ENCODE measurements around the gene MAP4K4.

DNA sequence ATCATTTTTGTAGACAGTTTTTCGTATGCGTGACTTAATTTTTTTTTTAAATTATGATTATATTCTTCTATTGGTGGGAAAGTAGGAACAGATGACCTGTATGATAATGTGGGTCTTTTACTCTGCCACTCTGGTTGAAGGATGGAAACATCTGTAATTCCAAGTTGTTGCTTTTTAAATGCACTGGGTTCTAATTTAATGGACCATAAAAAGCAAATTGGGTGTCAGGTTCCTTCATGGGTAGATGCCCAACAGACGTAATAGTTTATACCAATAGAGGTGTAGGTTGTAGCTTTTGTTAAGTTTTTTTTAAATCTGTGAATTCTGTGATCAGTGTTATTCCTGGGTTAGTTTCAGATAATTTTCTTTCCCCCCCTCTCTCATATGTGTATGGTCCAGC, 117.6 kb downstream of the MAP4K4 start:
- TF ChIP-seq, protein P1, sequence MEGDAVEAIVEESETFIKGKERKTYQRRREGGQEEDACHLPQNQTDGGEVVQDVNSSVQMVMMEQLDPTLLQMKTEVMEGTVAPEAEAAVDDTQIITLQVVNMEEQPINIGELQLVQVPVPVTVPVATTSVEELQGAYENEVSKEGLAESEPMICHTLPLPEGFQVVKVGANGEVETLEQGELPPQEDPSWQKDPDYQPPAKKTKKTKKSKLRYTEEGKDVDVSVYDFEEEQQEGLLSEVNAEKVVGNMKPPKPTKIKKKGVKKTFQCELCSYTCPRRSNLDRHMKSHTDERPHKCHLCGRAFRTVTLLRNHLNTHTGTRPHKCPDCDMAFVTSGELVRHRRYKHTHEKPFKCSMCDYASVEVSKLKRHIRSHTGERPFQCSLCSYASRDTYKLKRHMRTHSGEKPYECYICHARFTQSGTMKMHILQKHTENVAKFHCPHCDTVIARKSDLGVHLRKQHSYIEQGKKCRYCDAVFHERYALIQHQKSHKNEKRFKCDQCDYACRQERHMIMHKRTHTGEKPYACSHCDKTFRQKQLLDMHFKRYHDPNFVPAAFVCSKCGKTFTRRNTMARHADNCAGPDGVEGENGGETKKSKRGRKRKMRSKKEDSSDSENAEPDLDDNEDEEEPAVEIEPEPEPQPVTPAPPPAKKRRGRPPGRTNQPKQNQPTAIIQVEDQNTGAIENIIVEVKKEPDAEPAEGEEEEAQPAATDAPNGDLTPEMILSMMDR (conservative IDR thresholded peaks at IDR 0.05; ENCODE audit: low read depth, low read length): no peak
- TF ChIP-seq RAD21 (IDR thresholded peaks at IDR 0.05; ENCODE audit: low read length) (no peak), CHD1 (IDR thresholded peaks at IDR 0.05; ENCODE audit: low read depth, low read length) (no peak), POLR2A (IDR thresholded peaks at IDR 0.05; ENCODE audit: low read depth, low read length) (no peak), MAZ (IDR thresholded peaks at IDR 0.05; ENCODE audit: borderline replicate concordance, low read depth, low read length) (no peak), RFX5 (IDR thresholded peaks at IDR 0.05; ENCODE audit: low read depth, low read length) (no peak), BHLHE40 (IDR thresholded peaks at IDR 0.05; ENCODE audit: low read depth, low read length) (no peak), ELK1 (IDR thresholded peaks at IDR 0.05; ENCODE audit: borderline replicate concordance, low read depth, low read length) (no peak), SMC3 (IDR thresholded peaks at IDR 0.05; ENCODE audit: low read depth, low read length) (no peak), FOS (IDR thresholded peaks at IDR 0.05; ENCODE audit: low read depth, low read length) (no peak)
